Neural progenitor cell (in vitro differentiated cells): ENCODE measurements around the gene PRIMA1.

ENCODE experiments used
- CTCF ChIP-seq: fragments of 200-600 bp; sonication (generic); IDR thresholded peaks from 2 replicates; pipeline ENCODE4 v1.5.1; 2017; ENCODE audit warnings: antibody characterized with exemption, mild to moderate bottlenecking
- EZH2 ChIP-seq: fragments of 200-600 bp; sonication (generic); IDR thresholded peaks from 2 replicates; pipeline ENCODE4 v1.6.1; 2017; ENCODE audit warnings: antibody characterized with exemption, mild to moderate bottlenecking, moderate library complexity

GRCh38 chr14:93709249-93709648 is 79.0 kb downstream of the PRIMA1 start:
- TF ChIP-seq CTCF (no peak), EZH2 (no peak)
